ENCODE data around the gene ELOA.

ELOA gene

DNA sequence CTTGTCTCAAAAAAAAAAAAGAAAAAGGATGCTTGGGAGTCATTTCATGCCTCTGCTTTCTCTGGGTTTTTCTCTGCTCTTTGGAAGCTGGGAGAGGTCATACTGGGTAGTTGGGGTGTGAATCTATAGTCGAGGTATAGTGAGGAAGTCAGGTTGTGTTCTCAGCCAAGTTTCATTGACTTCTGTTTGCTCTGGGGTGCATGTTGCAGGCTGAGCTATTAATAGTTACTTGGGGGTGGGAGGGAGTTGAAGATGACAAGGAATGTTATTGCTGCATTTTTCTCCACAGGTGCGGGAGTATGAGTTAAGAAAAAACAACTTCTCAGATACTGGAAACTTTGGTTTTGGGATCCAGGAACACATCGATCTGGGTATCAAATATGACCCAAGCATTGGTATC, 48.9 kb upstream of the ELOA start (continued):
- TF ChIP-seq, protein P1, sequence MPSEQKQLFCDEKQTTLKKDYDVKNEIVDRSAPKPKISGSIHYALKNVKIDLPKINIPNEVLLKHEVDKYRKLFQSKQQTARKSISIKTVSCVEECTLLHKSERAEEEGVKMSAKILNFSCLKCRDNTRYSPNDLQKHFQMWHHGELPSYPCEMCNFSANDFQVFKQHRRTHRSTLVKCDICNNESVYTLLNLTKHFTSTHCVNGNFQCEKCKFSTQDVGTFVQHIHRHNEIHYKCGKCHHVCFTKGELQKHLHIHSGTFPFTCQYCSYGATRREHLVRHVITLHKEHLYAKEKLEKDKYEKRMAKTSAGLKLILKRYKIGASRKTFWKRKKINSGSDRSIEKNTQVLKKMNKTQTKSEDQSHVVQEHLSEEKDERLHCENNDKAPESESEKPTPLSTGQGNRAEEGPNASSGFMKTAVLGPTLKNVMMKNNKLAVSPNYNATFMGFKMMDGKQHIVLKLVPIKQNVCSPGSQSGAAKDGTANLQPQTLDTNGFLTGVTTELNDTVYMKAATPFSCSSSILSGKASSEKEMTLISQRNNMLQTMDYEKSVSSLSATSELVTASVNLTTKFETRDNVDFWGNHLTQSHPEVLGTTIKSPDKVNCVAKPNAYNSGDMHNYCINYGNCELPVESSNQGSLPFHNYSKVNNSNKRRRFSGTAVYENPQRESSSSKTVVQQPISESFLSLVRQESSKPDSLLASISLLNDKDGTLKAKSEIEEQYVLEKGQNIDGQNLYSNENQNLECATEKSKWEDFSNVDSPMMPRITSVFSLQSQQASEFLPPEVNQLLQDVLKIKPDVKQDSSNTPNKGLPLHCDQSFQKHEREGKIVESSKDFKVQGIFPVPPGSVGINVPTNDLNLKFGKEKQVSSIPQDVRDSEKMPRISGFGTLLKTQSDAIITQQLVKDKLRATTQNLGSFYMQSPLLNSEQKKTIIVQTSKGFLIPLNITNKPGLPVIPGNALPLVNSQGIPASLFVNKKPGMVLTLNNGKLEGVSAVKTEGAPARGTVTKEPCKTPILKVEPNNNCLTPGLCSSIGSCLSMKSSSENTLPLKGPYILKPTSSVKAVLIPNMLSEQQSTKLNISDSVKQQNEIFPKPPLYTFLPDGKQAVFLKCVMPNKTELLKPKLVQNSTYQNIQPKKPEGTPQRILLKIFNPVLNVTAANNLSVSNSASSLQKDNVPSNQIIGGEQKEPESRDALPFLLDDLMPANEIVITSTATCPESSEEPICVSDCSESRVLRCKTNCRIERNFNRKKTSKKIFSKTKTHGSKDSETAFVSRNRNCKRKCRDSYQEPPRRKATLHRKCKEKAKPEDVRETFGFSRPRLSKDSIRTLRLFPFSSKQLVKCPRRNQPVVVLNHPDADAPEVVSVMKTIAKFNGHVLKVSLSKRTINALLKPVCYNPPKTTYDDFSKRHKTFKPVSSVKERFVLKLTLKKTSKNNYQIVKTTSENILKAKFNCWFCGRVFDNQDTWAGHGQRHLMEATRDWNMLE (tag by site-specific recombination; conservative IDR thresholded peaks at IDR 0.05; ENCODE audit: low read depth) = no peak
- TF ChIP-seq, protein P2, sequence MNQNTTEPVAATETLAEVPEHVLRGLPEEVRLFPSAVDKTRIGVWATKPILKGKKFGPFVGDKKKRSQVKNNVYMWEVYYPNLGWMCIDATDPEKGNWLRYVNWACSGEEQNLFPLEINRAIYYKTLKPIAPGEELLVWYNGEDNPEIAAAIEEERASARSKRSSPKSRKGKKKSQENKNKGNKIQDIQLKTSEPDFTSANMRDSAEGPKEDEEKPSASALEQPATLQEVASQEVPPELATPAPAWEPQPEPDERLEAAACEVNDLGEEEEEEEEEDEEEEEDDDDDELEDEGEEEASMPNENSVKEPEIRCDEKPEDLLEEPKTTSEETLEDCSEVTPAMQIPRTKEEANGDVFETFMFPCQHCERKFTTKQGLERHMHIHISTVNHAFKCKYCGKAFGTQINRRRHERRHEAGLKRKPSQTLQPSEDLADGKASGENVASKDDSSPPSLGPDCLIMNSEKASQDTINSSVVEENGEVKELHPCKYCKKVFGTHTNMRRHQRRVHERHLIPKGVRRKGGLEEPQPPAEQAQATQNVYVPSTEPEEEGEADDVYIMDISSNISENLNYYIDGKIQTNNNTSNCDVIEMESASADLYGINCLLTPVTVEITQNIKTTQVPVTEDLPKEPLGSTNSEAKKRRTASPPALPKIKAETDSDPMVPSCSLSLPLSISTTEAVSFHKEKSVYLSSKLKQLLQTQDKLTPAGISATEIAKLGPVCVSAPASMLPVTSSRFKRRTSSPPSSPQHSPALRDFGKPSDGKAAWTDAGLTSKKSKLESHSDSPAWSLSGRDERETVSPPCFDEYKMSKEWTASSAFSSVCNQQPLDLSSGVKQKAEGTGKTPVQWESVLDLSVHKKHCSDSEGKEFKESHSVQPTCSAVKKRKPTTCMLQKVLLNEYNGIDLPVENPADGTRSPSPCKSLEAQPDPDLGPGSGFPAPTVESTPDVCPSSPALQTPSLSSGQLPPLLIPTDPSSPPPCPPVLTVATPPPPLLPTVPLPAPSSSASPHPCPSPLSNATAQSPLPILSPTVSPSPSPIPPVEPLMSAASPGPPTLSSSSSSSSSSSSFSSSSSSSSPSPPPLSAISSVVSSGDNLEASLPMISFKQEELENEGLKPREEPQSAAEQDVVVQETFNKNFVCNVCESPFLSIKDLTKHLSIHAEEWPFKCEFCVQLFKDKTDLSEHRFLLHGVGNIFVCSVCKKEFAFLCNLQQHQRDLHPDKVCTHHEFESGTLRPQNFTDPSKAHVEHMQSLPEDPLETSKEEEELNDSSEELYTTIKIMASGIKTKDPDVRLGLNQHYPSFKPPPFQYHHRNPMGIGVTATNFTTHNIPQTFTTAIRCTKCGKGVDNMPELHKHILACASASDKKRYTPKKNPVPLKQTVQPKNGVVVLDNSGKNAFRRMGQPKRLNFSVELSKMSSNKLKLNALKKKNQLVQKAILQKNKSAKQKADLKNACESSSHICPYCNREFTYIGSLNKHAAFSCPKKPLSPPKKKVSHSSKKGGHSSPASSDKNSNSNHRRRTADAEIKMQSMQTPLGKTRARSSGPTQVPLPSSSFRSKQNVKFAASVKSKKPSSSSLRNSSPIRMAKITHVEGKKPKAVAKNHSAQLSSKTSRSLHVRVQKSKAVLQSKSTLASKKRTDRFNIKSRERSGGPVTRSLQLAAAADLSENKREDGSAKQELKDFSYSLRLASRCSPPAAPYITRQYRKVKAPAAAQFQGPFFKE (tag by site-specific recombination; IDR thresholded peaks at IDR 0.05; ENCODE audit: borderline replicate concordance) = no peak
- TF ChIP-seq HOXC10 (CRISPR knock-in tag; IDR thresholded peaks at IDR 0.05) = no peak

DNA sequence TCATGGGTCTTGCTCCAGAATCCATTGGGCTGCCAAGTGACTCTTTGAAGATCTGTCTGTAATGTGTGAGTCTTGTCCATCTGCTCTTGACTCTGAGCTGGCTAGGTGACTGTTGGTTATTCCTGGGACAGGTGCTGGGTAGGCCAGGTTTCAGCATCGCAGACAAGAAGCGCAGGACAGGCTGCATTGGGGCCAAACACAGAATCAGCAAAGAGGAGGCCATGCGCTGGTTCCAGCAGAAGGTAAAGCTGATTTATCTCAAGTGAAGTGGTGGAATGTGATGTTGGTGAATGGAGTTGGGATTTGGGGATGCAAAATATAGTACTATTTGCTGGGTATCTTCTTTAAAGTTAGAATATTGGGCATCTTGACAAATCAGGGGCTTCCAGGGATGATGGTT, 47.6 kb upstream of the ELOA start:
- no peaks in the 10 kb centered on the region for H3K9me3 ChIP-seq (ENCODE audit: control insufficient read depth, insufficient read depth, low read depth, low read length)
- H3K36me3 ChIP-seq (ENCODE audit: control insufficient read depth in 2 of 2, insufficient read depth in 1 of 2, low read length in 2 of 2) = peaks cover 38 to 87% of the 10 kb centered on the region in 2 experiments
- H3K27ac ChIP-seq (ENCODE audit: extremely low read depth, low read depth, low read length) = no peak overlapping the region
- H3K4me3 ChIP-seq (ENCODE audit: low read depth, low read length) = no peak overlapping the region
- H3K4me1 ChIP-seq (ENCODE audit: control insufficient read depth, insufficient read depth, low read length) = no peaks in the 10 kb centered on the region
- ChIA-PET POLR2A (no interaction called here), CTCF (interaction anchor here (0.6 kb wide), 1 partner anchor 31 kb away, joined by 3 read pairs; no protein-coding TSS in a partner anchor)
- TF ChIP-seq ZNF843 (tag by site-specific recombination; IDR thresholded peaks at IDR 0.05) (no peak), ZBTB20 (tag by site-specific recombination; IDR thresholded peaks at IDR 0.05) (no peak), ZNF623 (tag by site-specific recombination; IDR thresholded peaks at IDR 0.05) (no peak), ZNF600 (tag by site-specific recombination; IDR thresholded peaks at IDR 0.05) (no peak; the same call in 1 of the 2 replicates), ZBTB8A (tag by site-specific recombination; IDR thresholded peaks at IDR 0.05) (no peak), ZNF514 (tag by site-specific recombination; IDR thresholded peaks at IDR 0.05) (no peak), ZNF555 (tag by site-specific recombination; conservative IDR thresholded peaks at IDR 0.05) (no peak), ZNF792 (tag by site-specific recombination; IDR thresholded peaks at IDR 0.05) (no peak), SCRT2 (tag by site-specific recombination; IDR thresholded peaks at IDR 0.05) (no peak), ZNF302 (tag by site-specific recombination; IDR thresholded peaks at IDR 0.05; ENCODE audit: low read depth) (no peak), ZNF391 (tag by site-specific recombination; IDR thresholded peaks at IDR 0.05; ENCODE audit: borderline replicate concordance, low read depth) (no peak), ZFHX2 (tag by site-specific recombination; conservative IDR thresholded peaks at IDR 0.05) (no peak)
- TF ChIP-seq, protein P3, sequence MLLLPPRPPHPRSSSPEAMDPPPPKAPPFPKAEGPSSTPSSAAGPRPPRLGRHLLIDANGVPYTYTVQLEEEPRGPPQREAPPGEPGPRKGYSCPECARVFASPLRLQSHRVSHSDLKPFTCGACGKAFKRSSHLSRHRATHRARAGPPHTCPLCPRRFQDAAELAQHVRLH (tag by site-specific recombination; IDR thresholded peaks at IDR 0.05) = no peak
- TF ChIP-seq, protein P4, sequence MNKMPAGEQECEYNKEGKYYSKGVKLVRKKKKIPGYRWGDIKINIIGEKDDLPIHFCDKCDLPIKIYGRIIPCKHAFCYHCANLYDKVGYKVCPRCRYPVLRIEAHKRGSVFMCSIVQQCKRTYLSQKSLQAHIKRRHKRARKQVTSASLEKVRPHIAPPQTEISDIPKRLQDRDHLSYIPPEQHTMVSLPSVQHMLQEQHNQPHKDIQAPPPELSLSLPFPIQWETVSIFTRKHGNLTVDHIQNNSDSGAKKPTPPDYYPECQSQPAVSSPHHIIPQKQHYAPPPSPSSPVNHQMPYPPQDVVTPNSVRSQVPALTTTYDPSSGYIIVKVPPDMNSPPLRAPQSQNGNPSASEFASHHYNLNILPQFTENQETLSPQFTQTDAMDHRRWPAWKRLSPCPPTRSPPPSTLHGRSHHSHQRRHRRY (tag by site-specific recombination; IDR thresholded peaks at IDR 0.05) = no peak
- TF ChIP-seq, protein P5, sequence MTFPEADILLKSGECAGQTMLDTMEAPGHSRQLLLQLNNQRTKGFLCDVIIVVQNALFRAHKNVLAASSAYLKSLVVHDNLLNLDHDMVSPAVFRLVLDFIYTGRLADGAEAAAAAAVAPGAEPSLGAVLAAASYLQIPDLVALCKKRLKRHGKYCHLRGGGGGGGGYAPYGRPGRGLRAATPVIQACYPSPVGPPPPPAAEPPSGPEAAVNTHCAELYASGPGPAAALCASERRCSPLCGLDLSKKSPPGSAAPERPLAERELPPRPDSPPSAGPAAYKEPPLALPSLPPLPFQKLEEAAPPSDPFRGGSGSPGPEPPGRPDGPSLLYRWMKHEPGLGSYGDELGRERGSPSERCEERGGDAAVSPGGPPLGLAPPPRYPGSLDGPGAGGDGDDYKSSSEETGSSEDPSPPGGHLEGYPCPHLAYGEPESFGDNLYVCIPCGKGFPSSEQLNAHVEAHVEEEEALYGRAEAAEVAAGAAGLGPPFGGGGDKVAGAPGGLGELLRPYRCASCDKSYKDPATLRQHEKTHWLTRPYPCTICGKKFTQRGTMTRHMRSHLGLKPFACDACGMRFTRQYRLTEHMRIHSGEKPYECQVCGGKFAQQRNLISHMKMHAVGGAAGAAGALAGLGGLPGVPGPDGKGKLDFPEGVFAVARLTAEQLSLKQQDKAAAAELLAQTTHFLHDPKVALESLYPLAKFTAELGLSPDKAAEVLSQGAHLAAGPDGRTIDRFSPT (tag by site-specific recombination; IDR thresholded peaks at IDR 0.05) = no peak
